NCI-H526 treated with DMSO at 0.1 percent for 48 hours (cell line): ENCODE measurements around the gene RWDD3.

Experiments used
- DNase-seq: peaks from one replicate; lab custom pipeline; 2025; lab: John Stamatoyannopoulos, UW

The RWDD3 gene

GRCh38 chr1:95233737-95234500, at the start of gene RWDD3:
RWDD3 (plus strand) TSS chr1:95234210; CDS start chr1:95234231, 21 bp downstream.
- DNase-seq = peak; percentile 53

- DNase-seq = no peak
These were observed 47.9 kb upstream of the RWDD3 start for GRCh38 chr1:95186149-95186548.

- DNase-seq = no peak
These were observed 40.4 kb upstream of the RWDD3 start for GRCh38 chr1:95193591-95193990.

GRCh38 chr1:95195046-95195445, 39.0 kb upstream of the RWDD3 start:
- no peak for DNase-seq

GRCh38 chr1:95196017-95196416, 38.0 kb upstream of the RWDD3 start:
- no peak for DNase-seq

GRCh38 chr1:95197616-95198252, 36.3 kb upstream of the RWDD3 start:
- no peak for DNase-seq

GRCh38 chr1:95201905-95202304, 32.1 kb upstream of the RWDD3 start:
- no peak for DNase-seq

DNA sequence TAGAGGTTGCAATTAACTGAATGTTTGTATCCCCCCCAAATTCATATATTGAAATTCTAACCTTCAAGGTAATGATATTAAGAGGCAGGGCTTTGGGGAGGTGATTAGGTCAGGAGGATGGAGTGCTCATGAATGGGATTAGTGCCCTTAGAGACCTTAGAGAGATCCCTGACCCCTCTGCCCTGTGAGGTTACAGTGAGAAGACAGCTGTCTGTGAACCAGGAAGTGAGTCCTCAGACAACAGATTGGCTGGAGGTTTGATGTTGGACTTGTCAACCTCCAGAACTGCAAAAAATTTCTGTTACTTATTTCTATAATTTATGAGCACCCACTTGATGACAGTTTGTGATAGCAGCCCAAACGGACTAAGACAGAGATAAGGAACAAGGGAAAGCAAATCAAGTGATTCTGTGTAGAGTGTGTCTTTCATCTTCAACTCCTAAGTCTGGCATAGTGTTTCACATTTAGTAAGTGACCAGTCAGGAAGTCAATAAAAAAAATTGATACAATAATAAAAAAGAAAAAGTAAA, 30.0 kb upstream of the RWDD3 start:
- DNase-seq = no peak

- no peak for DNase-seq
These were observed 27.5 kb upstream of the RWDD3 start for GRCh38 chr1:95206514-95206913.

- DNase-seq = no peak
These were observed 26.6 kb upstream of the RWDD3 start for GRCh38 chr1:95207223-95207935.

- no peak for DNase-seq
These were observed 25.1 kb upstream of the RWDD3 start for GRCh38 chr1:95208876-95209275.

DNA sequence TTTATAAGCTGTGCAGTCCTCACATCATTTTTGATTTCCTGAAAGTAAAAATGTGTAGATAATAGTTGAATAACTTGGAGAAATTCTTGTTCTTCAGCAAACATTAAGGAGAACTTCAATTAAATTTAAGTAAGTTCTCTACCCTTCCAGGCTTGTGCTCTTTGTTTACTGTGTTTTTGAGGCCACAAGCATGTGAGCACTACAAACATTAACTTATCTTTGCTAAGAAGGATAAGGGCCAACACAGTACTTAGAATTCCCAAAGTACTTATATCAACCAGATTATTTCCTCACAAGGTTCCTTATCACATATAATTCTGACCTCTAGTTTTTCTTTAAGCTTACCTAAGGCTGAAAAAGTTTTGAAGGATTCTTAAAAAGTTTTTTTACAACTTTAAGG, 24.7 kb upstream of the RWDD3 start:
- DNase-seq = no peak

GRCh38 chr1:95216292-95216990, 17.6 kb upstream of the RWDD3 start:
- no peak for DNase-seq

DNA sequence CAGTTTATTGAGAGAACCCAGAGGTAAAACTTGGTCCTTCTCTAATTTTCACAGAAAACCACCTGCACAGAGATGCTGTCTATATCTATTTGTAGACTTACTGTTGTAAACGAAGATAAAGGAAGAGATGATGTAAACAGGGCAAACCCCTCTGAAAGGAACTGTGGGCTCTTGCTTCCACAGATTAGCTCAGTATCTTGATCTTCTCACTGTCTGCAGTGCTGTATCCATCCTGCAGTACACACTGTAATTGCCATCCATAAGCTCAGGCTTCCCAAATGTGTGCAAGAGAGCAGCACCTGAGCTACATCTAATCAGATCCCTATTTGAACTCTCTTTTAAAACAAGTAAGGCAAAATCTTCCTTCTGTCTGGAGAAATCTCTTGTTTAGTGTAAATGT, 16.6 kb upstream of the RWDD3 start:
- DNase-seq = no peak

DNA sequence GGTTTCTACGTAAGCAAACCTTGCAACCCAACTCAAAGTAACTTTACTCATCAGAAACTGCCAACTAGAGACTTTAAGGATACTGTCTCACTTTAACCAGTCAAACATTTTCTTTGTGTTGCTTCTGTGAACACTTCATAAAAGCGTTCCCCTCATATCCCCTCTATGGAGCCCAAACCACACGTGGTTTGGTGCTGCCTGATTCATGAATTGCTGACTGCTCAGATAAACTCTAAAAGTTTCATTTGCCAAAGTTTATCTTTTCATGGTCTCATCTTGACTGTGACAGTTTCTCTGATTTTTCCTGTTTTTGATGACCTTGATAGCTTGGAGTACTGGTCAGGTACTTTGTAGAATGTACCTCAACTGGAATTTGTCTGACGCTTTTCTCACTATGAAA, 14.6 kb upstream of the RWDD3 start:
- no peak for DNase-seq

DNA sequence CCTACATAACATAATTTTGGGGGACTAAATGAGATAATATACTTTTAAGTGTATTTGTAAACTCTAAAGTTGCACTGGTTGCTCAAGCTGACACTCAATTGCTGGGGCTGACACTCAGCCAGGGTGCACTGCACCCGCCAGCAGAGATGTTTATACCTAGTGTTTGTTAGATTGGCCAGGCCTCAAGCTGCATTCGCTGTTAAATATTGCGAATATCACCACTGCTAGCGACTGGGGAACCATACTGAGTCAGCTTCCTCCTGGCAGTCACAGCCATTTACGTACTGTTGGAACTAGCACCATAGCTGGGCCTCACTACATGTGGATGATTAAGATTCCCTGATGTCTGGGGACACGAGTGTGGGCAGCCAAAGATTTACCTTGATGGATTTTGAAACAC, 12.7 kb upstream of the RWDD3 start:
- no peak for DNase-seq

- DNase-seq = no peak
These were observed 11.4 kb upstream of the RWDD3 start for GRCh38 chr1:95222629-95223028.

DNA sequence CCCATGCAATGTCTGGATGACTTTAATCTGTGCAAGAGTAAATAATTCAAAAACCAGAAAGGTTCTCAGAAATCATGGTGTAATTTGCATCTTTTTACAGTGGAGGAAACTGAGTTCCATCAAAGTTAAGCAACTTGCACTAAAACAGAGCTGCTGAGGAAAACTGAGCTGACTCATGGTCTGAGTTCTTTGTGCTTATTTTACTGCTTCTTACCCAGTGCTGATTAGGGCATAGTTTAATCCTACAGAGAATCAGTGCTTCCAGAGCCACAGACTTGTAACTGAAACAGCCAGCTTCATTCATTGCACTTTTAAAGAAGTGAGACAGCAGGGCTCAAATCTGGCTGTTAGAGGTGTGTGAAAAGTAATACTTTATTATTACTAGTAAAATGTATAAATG, 10.9 kb upstream of the RWDD3 start:
- no peak for DNase-seq

DNA sequence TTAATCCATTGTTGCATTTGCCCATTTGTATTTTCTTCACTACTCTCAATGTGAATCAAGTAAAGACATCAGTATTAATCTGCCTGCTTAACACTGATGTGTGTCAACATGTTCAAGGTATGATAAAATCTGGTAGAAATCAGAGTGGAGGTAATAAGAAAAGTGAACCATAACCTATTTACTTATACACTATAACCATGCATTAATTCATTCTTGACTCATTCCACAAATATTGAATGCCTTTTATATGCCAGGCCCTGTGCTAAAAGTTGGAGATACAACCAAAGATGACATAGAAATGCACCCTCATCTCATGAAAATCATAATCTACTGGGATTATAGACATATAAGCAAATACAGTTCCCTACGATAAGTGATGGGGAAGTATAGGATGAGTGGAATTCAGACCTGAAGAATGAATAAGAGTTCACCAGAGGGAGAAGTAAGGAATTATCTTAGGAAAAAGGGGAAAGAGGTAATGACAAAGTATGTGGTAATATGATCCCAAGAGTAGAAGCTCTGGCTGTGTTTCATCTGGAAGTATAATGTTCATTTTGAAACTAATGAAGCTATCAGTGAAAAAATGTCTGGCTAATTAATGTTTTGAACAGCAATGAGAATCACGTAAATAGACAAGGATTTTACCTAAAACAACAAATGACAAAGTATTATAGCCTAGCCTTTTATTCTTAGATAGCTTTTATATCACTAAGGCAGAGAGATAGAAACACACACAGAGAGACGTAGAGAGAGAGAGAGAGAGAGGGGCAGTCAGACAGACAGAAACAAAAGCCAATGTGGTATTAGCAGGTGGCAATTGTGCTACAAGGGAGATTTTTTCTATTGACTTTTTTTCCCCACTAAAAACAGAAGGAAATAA, 7.0 kb upstream of the RWDD3 start:
- no peak for DNase-seq

DNA sequence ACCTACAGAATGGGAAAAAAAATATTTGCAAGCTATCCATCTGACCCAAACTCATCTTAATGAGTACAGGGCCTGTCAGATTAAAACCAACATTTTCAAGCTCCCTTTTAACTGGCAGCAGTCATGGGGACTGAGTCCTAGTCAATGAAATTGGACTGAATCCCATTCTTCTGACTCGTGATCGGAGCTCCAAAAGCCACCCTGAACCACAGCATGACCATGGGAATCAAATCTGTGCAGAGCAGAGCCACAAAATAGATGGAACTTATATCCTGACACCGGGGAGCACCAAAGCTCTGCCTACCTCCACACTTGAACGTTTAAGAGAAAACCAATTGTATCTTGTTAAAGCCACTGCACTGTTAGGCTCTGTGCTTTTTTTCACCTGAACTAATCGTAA, 5.0 kb upstream of the RWDD3 start:
- DNase-seq = no peak

DNA sequence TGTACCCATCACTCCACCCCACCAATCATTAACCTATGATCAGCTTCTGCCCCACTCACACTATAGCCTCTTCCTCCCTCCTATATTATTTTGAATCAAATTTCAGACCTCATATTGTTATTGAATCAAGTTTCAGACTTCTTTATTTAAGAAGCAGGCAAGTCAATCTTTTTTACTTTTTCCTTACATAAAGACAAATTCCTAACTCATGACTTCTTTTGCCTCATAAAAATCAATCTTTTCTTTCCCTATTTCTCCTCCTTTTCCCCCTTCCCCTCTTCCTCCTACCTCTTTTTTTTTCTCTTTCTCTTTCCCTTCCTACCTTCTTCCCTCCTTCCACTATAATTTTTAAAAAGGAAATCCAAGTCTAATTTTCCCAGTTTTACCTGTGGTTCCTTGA, 4.3 kb upstream of the RWDD3 start:
- DNase-seq = no peak
